IPS DF 4.7 (cell line): ENCODE results near the gene SFXN2.

Experiments
- DNase-seq: peaks from one replicate; pipeline ENCODE4 v3.0.0-alpha.2; 2013; ENCODE audit warnings: low spot score; ENCODE audit errors: extremely low read depth

SFXN2 gene

GRCh38 chr10:102775935-102776669, 61.7 kb downstream of the SFXN2 start:
- no peak for DNase-seq

DNA sequence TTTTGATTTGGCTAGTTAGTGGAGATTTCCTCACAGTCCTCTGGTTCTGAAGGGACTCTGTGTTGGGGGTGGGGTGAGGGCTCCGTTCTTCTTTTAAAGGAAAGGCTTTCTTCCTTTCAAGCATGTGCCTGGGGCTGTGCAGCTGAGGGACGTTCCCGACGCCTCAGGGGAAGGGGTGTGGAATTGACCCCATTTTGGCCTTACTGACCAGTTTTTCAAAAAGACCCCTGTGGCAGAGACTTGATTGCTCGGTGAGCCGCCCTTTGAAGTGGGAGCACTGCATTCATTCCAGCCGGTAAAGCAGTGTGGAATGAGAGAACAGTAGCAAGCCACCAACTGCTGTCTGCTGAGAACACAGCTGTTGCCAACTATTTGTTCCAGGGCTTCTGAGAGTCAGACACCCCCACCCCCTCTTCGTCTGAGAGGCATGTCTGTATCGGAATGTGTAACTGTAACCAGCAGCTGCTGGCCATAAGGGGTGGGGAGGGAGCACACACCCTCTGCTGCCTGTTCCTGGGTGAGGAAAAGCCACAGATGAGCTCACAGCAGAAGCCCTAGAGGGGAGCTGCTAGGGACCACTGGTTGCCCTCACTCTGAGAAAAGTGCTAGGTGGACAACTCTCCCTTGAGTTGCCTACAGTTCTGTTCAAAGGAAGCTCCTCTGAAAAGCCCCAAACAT, 62.5 kb downstream of the SFXN2 start:
- no peak for DNase-seq

- no peak for DNase-seq
Observed at GRCh38 chr10:102777711-102778453, 63.4 kb downstream of the SFXN2 start.

GRCh38 chr10:102778781-102779180, 64.3 kb downstream of the SFXN2 start:
- no peak for DNase-seq

DNA sequence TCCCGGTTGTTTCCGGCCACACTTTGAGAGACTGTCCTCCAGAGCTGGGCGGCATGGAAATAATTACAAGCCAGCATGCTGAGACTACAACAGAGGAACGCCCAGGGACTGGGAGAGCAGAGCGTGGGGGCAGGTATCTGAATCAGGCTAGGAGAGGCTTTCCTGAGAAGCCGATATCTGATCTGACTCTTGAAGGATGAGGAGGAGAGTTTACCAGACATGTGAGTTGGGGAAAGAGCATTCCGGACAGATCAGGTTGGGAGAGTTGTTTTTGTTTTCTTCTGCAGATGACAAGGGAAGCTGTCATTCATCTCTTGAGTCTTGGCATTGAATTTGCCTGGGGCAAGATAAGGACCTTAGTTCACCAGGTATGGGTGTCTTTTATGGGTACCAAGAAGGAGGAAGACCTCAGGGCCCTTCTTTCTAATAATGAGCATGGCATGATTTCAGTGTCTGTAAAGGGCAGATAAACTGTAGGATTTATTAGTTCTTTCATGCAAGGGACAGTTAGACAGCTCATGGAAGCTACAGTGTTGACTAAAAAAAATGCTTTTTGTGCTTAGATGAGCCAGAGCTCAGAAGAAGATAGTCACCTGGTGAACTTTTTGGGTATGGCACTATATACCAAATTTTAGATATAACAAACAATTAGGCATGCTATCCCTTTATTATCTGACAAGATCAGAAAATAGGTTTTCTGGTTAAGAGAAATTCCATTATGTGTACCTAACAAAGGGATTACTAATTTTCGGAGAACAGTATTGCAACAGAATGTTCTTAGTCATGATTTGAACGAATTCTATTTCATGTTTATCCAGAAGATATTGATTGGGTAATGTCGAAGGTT, 65.5 kb downstream of the SFXN2 start:
- no peak for DNase-seq

- no peak for DNase-seq
Observed at GRCh38 chr10:102780527-102780808, 66.0 kb downstream of the SFXN2 start.

DNA sequence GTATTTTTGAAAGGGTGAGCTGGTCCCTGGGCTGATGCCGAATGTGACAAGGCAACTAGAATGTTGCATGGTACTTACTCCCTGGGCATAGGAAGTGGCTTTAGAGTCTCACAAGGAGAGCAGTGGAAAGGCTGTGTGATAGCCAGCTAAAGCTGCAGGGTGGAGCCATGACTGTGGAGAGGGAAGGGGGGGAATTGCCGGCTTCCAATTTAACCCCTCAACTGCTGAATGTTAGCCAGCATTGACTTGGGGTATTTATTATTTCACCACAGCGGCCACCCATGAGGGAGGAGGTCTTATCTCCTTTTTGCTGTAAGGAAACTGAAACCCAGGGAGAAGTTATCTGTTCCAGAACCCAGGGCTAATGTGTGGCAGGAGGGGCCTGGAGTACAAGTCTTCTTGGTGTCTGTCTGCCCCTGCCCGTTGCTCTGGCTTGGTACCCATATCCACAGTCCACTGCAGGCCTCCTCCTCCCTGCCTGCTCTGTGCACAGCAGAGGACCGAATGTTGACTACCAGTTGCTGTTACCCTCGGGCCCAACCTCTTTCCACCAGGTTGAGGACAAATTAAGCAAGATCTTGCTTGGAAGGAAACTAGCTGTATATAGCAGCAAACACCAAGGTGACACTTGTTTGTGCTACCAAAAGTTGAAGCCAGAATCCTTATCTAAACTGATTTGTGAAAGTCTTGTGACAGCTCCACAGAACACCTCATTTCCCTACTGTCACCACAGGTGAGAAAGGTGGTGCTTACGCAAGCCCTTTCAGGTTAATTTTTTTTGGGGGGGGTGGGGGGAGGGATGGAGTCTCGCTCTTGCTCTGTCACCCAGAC, 66.9 kb downstream of the SFXN2 start:
- DNase-seq = no peak

DNA sequence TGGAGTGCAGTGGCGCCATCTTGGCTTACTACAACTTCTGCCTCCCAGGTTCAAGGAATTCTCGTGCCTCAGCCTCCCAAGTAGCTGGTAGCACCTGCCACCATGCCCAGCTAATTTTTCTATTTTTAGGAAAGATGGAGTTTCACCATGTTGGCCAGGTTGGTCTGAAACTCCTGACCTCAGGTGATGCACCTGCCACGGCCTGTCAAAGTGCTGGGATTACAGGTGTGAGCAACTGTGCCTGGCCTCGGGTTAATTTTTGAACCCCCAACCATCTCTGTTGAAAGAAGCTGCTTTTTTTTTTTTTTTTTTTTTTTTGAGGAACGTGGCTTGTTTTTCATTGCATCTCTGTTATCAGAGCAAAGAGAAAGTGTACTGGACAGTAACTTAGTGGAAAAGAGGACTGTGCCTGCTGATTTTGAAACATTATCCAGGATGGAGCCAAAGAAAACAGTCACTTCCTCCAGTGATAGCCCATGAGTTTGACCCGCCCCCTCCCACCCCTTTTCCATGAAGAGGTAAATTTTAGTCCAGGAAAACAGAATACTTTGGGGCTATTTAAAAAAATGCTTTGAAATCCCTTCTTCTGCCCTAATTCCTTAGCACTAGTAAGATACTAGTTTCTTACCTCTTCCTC, 67.6 kb downstream of the SFXN2 start:
- no peak for DNase-seq

DNA sequence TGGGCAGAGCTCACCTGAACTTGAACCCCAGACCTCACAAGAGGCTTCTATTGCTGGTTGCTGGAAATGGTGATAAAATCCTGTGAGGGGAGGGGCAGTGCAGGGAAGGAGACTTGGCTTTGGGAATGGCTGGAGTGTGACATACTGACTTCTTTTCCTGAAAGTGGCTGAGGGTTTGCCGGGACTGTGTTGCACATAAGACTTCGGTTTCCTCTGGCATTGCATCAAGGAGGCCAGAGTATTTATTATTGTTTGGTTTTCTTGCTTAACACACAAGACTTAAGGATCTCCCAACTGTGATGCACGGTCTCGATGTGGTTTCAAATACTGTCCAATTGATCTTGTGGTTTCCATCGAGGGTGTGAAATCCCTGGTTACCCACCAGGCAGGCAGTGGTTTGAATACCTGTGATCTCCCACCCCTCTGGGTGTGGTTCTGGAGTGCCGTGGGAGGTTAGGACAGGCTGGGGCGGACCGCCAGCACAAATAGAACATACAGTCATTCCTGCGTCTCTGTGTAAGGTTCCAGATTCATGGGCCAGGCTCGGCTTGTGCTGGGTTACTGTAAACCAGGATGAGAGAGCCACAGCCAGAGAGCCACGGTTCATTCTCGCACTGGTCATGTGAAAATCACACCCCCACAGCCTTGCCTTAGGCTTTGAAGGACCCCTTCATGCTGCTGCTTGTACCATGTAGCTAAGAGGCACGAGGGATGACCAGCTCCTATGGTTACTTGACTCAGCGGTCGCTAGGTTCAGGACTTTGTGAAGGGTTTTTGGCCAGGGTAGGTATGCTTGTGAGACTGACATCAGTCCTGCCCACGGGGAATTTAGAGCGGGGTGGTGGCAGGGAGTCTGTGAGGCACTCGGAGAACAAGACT, 68.5 kb downstream of the SFXN2 start:
- no peak for DNase-seq

DNA sequence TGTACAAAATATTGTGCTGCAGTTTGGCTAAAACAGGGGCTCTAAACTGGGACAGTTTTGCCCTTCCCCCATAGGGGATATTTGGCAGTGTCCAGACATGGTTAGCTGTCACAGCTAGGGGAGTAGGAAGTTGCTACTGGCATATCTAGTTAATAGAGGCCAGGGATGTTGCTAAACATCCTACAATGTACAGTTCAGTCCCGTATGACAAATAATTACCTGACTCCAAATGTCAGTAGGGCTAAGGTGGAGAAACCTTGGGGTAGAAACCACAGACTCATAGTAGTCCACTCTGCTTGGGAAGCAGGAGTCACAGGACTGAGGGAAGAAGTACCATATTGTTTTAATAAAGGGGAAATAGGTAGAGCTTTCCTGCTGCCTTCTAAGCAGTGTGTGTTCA, 69.1 kb downstream of the SFXN2 start:
- DNase-seq = no peak

DNA sequence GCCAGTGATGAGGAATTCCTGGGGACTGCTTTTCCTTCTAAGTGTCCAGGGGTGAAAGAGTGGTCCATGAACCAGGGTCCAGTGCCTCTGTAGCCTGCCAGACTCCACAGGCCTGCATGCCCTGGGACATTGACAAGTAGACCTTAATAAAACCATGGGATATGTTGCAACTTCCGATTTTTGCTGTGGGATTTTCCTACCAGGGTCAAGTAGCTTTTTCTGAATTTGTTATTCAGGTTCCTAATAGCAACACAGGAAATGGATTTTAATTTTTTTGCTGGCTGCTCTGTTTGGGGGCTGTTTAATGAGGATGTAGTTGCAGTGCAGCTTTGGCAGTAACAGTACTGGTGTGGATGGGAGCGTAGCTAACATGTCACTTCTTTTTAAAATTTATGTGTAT, 71.4 kb downstream of the SFXN2 start:
- no peak for DNase-seq

GRCh38 chr10:102791754-102792395, 77.4 kb downstream of the SFXN2 start:
- no peak for DNase-seq
